ENCODE data around the gene JADE3. TPM values are rescaled to one million over a fixed set of nuclear protein-coding genes. Genes with fewer than 3 reads are reported as not detected.

The JADE3 gene
- total RNA-seq, 1 experiment from 2014 or later, result 48.5 TPM

DNA sequence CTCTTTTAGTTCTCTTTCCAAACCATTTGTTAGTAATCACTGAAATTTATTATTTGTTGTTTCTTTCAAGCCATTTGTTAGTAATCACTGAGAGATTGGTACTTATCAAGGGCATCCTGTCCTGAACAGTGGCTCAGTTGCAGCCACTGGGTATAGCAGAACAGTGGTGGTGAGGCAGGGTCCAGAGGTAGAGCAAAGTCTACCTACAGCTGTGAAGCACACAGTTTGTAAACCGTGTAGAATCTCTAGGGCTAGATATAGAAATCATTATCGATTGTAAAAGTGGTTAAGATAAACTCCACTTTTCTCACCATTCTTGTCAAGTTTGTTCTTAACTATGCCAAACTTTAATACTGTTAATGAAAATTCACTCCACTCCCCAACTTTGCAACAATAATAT lies 4.1 kb downstream of the JADE3 start:
- Histone ChIP-seq H3K9me3 (ENCODE audit: low read depth, low read length, poor library complexity, severe bottlenecking) (peaks cover 7% of the 10 kb centered on the region), H3K27me3 (replicated peaks; ENCODE audit: insufficient read depth, low read depth, low read length, poor library complexity) (no peaks in the 10 kb centered on the region), H3K27ac (ENCODE audit: low read depth, low read length, poor library complexity, severe bottlenecking) (no peak overlapping the region), H3K4me1 (ENCODE audit: insufficient read depth, low read length, poor library complexity, severe bottlenecking) (peaks cover 5% of the 10 kb centered on the region), H3K4me3 (ENCODE audit: low read depth, low read length, poor library complexity, severe bottlenecking) (no peak overlapping the region), H3K36me3 (ENCODE audit: insufficient read depth, low read length, poor library complexity, severe bottlenecking) (no peaks in the 10 kb centered on the region)
- ChIA-PET POLR2A (ENCODE audit: low non-redundant PET) (no interaction called here), CTCF (no interaction called here)
- intact Hi-C loops (cut with micrococcal nuclease; ENCODE audit: unreplicated experiment), result no loop called here
- no TSS peak for BruUV-seq (replicated peaks)
- DNase-seq (ENCODE audit: low spot score), result no peak
- no peak for TF ChIP-seq CTCF (conservative IDR thresholded peaks at IDR 0.05; ENCODE audit: low read depth, low read length)
- TF ChIP-seq EZH2 (IDR thresholded peaks at IDR 0.05; ENCODE audit: borderline replicate concordance, low read depth, low read length, poor library complexity, severe bottlenecking), result no peak

- DNase-seq (ENCODE audit: low spot score), result no peak
- no TSS peak for BruUV-seq (replicated peaks)
- Histone ChIP-seq H3K27me3 (replicated peaks; ENCODE audit: insufficient read depth, low read depth, low read length, poor library complexity) (no peaks in the 10 kb centered on the region), H3K27ac (ENCODE audit: low read depth, low read length, poor library complexity, severe bottlenecking) (no peak overlapping the region), H3K4me3 (ENCODE audit: low read depth, low read length, poor library complexity, severe bottlenecking) (no peak overlapping the region), H3K9me3 (ENCODE audit: low read depth, low read length, poor library complexity, severe bottlenecking) (peaks cover 7% of the 10 kb centered on the region), H3K4me1 (ENCODE audit: insufficient read depth, low read length, poor library complexity, severe bottlenecking) (peaks cover 5% of the 10 kb centered on the region), H3K36me3 (ENCODE audit: insufficient read depth, low read length, poor library complexity, severe bottlenecking) (no peaks in the 10 kb centered on the region)
- CTCF ChIA-PET, result no interaction called here
- POLR2A ChIA-PET (ENCODE audit: low non-redundant PET), result no interaction called here
- intact Hi-C loops (cut with micrococcal nuclease; ENCODE audit: unreplicated experiment), result no loop called here
- TF ChIP-seq EZH2 (IDR thresholded peaks at IDR 0.05; ENCODE audit: borderline replicate concordance, low read depth, low read length, poor library complexity, severe bottlenecking) (no peak), CTCF (conservative IDR thresholded peaks at IDR 0.05; ENCODE audit: low read depth, low read length) (no peak)
Measured at GRCh38 chrX:46917622-46918021, 5.4 kb downstream of the JADE3 start.

- intact Hi-C loops (cut with micrococcal nuclease; ENCODE audit: unreplicated experiment), result no loop called here
- H3K36me3 ChIP-seq (ENCODE audit: insufficient read depth, low read length, poor library complexity, severe bottlenecking), result no peaks in the 10 kb centered on the region
- H3K9me3 ChIP-seq (ENCODE audit: low read depth, low read length, poor library complexity, severe bottlenecking), result peaks cover 7% of the 10 kb centered on the region
- ChIA-PET POLR2A (ENCODE audit: low non-redundant PET) (no interaction called here), CTCF (no interaction called here)
- H3K4me1 ChIP-seq (ENCODE audit: insufficient read depth, low read length, poor library complexity, severe bottlenecking), result peaks cover 5% of the 10 kb centered on the region
- no peaks in the 10 kb centered on the region for H3K27me3 ChIP-seq (replicated peaks; ENCODE audit: insufficient read depth, low read depth, low read length, poor library complexity)
- TF ChIP-seq CTCF (conservative IDR thresholded peaks at IDR 0.05; ENCODE audit: low read depth, low read length) (no peak), EZH2 (IDR thresholded peaks at IDR 0.05; ENCODE audit: borderline replicate concordance, low read depth, low read length, poor library complexity, severe bottlenecking) (no peak)
- no peak overlapping the region for H3K27ac ChIP-seq (ENCODE audit: low read depth, low read length, poor library complexity, severe bottlenecking)
- no TSS peak for BruUV-seq (replicated peaks)
- no peak overlapping the region for H3K4me3 ChIP-seq (ENCODE audit: low read depth, low read length, poor library complexity, severe bottlenecking)
- no peak for DNase-seq (ENCODE audit: low spot score)
Measured at GRCh38 chrX:46918434-46918833, 6.2 kb downstream of the JADE3 start.

Measured in A673 (cell line).